ENCODE data around the gene TRIM38. TPM values are rescaled to one million over a fixed set of nuclear protein-coding genes. Genes with fewer than 3 reads are reported as not detected.
"Not testable (repeated sequence)": the region's sequence is repeated elsewhere in the genome, so short reads cannot be mapped to it uniquely, and the experiment has no call there.

The TRIM38 gene
- total RNA-seq, 2 donors from 2014 or later: 8.7 to 12.0 TPM

DNA sequence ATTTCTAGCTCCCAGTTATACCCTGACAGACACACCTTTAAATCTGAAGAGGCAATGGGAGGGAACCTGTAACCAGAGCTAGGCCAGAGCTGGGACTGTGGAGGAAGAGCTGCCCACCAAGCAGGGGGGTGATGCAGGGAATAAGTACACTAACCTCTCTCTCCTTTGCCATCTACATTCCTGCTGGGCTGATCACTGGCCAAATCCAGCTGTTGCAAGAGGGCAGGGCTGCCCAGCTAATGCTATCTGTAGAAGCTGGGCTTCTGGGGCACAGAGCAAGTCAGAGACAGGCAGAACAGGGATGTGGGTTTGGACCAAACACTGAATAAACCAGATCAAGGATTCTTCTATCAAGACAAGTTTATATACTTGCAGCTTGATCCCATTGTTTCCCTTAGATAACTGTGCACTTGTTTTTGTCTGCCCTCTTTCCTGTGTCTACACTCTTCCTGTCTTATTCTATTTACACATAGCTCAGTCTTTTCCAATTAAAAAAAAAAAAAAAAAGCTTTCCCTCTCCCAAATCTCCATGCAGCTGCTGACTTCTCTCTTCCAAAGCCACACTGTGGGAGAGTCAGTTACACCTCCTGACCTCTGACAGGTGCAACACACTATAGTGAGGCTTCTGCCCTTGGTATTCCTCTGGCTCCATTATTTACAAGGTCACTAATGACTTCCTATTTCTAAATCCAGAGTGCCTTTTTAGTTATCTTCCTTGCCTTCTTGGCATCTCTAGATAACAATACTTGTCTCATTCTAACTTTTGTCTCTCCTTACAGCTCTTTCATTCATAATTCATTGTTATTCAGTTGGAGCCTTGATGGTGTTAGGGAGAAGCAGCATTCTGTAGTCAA is 43.7 kb downstream of the TRIM38 start:
- no peak for DNase-seq (ENCODE audit: low spot score)
- H3K4me1 ChIP-seq (replicated peaks): no peaks in the 10 kb centered on the region
- no peak overlapping the region for H3K4me3 ChIP-seq
- H3K9me3 ChIP-seq: no peaks in the 10 kb centered on the region
- TF ChIP-seq, protein P1, sequence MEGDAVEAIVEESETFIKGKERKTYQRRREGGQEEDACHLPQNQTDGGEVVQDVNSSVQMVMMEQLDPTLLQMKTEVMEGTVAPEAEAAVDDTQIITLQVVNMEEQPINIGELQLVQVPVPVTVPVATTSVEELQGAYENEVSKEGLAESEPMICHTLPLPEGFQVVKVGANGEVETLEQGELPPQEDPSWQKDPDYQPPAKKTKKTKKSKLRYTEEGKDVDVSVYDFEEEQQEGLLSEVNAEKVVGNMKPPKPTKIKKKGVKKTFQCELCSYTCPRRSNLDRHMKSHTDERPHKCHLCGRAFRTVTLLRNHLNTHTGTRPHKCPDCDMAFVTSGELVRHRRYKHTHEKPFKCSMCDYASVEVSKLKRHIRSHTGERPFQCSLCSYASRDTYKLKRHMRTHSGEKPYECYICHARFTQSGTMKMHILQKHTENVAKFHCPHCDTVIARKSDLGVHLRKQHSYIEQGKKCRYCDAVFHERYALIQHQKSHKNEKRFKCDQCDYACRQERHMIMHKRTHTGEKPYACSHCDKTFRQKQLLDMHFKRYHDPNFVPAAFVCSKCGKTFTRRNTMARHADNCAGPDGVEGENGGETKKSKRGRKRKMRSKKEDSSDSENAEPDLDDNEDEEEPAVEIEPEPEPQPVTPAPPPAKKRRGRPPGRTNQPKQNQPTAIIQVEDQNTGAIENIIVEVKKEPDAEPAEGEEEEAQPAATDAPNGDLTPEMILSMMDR (IDR thresholded peaks at IDR 0.05): no peak
- TF ChIP-seq POLR2AphosphoS5 (IDR thresholded peaks at IDR 0.05) (no peak), POLR2A (IDR thresholded peaks at IDR 0.05) (no peak)
- H3K27me3 ChIP-seq (replicated peaks; ENCODE audit: insufficient read depth): no peaks in the 10 kb centered on the region
- no peak overlapping the region for H3K27ac ChIP-seq
- intact Hi-C loops (cut with DNase I): no loop called here
- H3K36me3 ChIP-seq: no peaks in the 10 kb centered on the region

DNA sequence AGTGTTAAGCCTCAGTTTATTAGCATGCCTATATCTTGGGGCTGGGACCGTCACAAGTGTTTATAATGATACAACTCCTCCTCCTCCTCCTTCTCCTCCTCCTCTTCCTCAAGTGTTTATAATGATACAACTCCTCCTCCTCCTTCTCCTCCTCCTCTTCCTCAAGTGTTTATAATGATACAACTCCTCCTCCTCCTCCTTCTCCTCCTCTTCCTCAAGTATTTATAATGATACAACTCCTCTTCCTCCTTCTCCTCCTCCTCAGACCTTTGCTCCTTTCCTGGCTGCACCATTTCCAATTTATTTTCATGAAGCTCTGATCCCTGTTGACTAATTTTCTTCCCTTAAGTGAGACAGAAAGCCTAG is 44.3 kb downstream of the TRIM38 start:
- H3K9me3 ChIP-seq; intact Hi-C loops (cut with DNase I); DNase-seq (ENCODE audit: low spot score); H3K27ac ChIP-seq; H3K4me3 ChIP-seq; H3K36me3 ChIP-seq; H3K4me1 ChIP-seq (replicated peaks); H3K27me3 ChIP-seq (replicated peaks; ENCODE audit: insufficient read depth): not testable (repeated sequence)
- 59% methylated on average over 1 of the region's 1 CpG for WGBS

DNA sequence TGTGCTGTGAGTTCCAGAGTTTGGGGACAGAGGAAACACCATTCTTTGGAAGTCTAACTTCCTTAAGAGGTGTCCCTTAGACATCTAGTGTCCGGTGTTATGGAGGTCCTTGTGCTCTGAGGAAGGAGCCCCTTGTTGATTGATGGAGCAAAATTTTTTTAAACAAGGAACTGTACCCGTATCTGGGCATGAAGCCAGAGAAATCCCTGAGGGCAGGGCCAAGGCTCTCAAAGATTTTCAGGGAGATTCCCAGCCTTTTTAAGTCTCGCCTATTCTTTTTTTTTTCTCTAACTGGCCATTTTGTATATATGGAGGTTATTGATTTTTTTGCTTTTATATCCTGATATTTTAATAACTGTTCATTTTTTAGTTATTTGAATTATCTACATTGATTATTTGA is 45.9 kb downstream of the TRIM38 start:
- H3K27ac ChIP-seq: no peak overlapping the region
- TF ChIP-seq, protein P1 (IDR thresholded peaks at IDR 0.05): no peak
- TF ChIP-seq POLR2AphosphoS5 (IDR thresholded peaks at IDR 0.05) (no peak), POLR2A (IDR thresholded peaks at IDR 0.05) (no peak)
- no peak for DNase-seq (ENCODE audit: low spot score)
- no peaks in the 10 kb centered on the region for H3K4me1 ChIP-seq (replicated peaks)
- no peaks in the 10 kb centered on the region for H3K27me3 ChIP-seq (replicated peaks; ENCODE audit: insufficient read depth)
- intact Hi-C loops (cut with DNase I): no loop called here
- no peak overlapping the region for H3K4me3 ChIP-seq
- no peaks in the 10 kb centered on the region for H3K9me3 ChIP-seq
- WGBS: 60% methylated on average over 3 of the region's 3 CpGs
- no peaks in the 10 kb centered on the region for H3K36me3 ChIP-seq

DNA sequence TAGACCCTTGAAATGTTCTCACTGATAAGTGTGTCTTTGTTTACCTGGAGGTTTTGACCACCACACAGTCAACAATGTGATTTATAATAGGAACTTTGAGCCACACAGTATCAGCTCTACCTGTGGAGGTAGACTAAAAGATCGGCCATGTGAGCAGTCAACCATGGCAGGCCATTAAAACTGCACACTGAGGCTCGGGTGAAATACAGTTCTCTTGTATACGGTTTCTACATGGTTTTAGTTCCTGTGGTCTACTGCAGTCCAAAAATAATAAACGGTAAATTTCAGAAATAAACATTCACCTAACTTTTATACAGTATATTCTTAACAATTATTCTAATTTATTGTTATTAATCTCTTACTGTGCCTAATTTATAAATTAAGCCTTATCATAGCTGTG is 47.2 kb downstream of the TRIM38 start:
- intact Hi-C loops (cut with DNase I): no loop called here

DNA sequence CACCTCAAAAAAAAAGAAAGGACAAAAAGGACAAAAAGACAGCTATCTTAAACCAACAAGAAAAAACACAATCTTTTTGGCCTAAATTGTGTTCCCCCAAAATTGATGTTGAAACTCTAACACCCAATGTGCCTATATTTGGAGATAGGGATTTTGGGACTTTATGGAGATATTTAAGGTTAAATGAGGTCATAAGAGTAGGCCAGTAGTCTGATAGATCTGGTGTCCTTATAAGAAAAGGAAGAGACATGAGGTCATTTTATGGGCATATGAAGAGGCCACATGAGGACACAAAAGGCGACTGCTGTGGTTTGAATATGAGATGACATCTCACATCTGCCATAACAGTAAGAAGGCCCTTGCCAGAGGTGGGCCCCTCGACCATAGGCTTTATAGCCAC is 49.5 kb downstream of the TRIM38 start:
- intact Hi-C loops (cut with DNase I): no loop called here
- no peak overlapping the region for H3K27ac ChIP-seq
- no peaks in the 10 kb centered on the region for H3K9me3 ChIP-seq
- no peak overlapping the region for H3K4me3 ChIP-seq
- H3K36me3 ChIP-seq: no peaks in the 10 kb centered on the region
- no peaks in the 10 kb centered on the region for H3K4me1 ChIP-seq (replicated peaks)
- WGBS: 86% methylated on average over 2 of the region's 2 CpGs
- DNase-seq (ENCODE audit: low spot score): no peak
- no peaks in the 10 kb centered on the region for H3K27me3 ChIP-seq (replicated peaks; ENCODE audit: insufficient read depth)
- TF ChIP-seq, protein P1 (IDR thresholded peaks at IDR 0.05): no peak
- no peak for TF ChIP-seq POLR2AphosphoS5 (IDR thresholded peaks at IDR 0.05)
- no peak for TF ChIP-seq POLR2A (IDR thresholded peaks at IDR 0.05)

More for the DNA sequence above, 47.2 kb downstream of the TRIM38 start:
- WGBS: 78% methylated on average over 4 of the region's 4 CpGs
- Histone ChIP-seq H3K36me3 (no peaks in the 10 kb centered on the region), H3K4me1 (replicated peaks) (no peaks in the 10 kb centered on the region), H3K4me3 (no peak overlapping the region), H3K27ac (no peak overlapping the region), H3K9me3 (no peaks in the 10 kb centered on the region), H3K27me3 (replicated peaks; ENCODE audit: insufficient read depth) (no peaks in the 10 kb centered on the region)
- DNase-seq (ENCODE audit: low spot score): no peak
- TF ChIP-seq POLR2A (IDR thresholded peaks at IDR 0.05) (no peak), POLR2AphosphoS5 (IDR thresholded peaks at IDR 0.05) (no peak)
- TF ChIP-seq, protein P1 (IDR thresholded peaks at IDR 0.05): no peak

DNA sequence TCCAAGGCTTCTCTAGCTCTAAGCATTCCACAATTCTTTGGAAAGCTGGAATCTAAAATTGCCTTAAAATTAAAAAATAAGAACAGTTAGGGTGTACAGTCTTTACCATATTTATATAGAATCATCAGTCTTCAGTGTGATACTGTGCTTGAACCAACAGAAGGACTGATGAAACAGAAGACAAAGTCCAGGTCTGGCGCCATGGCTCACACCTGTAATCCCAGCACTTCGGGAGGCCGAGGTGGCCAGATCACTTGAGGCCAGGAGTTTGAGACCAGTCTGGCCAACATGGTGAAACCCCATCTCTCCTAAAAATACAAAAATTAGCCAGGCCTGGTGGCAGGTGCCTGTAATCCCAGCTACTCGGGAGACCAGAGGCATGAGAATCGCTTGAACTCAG is 51.8 kb downstream of the TRIM38 start:
- intact Hi-C loops (cut with DNase I); H3K9me3 ChIP-seq; DNase-seq (ENCODE audit: low spot score); H3K4me1 ChIP-seq (replicated peaks); H3K27ac ChIP-seq; H3K27me3 ChIP-seq (replicated peaks; ENCODE audit: insufficient read depth); H3K4me3 ChIP-seq; H3K36me3 ChIP-seq: not testable (repeated sequence)
- 81% methylated on average over 5 of the region's 5 CpGs for WGBS

All from prostate gland (tissue), 2 donors.